HepG2 (cell line): ENCODE data around the gene CTIF. TPM values are rescaled to one million over a fixed set of nuclear protein-coding genes. Genes with fewer than 3 reads are reported as not detected.

Source experiments
- ATAC-seq: fragments of 200-7000 bp; cut with Tn5 transposase; 3 replicates; pipeline ENCODE4 v1.9.1; 2020; ENCODE audit warnings: mild to moderate bottlenecking, moderate library complexity
- BruUV-seq: library from RNA; stranded (reverse); fragments of 400-500 nt; replicated peaks from 2 replicates; lab custom pipeline; 2021; lab: Mats Ljungman, UMichigan
- CTCF ChIA-PET: fragments of 300-600 bp; formaldehyde crosslinking; extraction: SDS; loops from one replicate; lab custom pipeline; 2021; ENCODE audit warnings: low total read pairs, inconsistent platforms, low intra/inter-chr PET ratio; lab: Yijun Ruan, JAX
- POLR2A ChIA-PET: fragments of 350-600 bp; sonication (Branson Sonifier 250); formaldehyde crosslinking; loops from one replicate; lab custom pipeline; 2020; ENCODE audit warnings: antibody characterized with exemption, inconsistent platforms; lab: Yijun Ruan, JAX
- DNase-seq: peaks from one replicate; pipeline ENCODE4 v3.0.0-alpha.2; 2015; ENCODE audit warnings: low spot score
- FAIRE-seq: peaks from 3 replicates; lab custom pipeline; 2011; peaks lifted over from hg19 to GRCh38; lab: Jason Lieb, UNC
- H2AFZ ChIP-seq: one replicate; pipeline ENCODE4 v1.6.1; 2011; ENCODE audit warnings: low read length, inconsistent platforms
- H3K27ac ChIP-seq: fragments of 300-600 bp; 3 replicates; pipeline ENCODE4 v1.8.0; 2011; ENCODE audit warnings: mixed run types, mild to moderate bottlenecking, mixed read lengths, low read length, inconsistent platforms; ENCODE audit not compliant: insufficient read depth; ENCODE audit errors: extremely low read length
- H3K27me3 ChIP-seq, 2 experiments: fragments of 200-600 bp in 1 of 2; 2 replicates in 1 of 2; 3 replicates in 1 of 2; pipeline versions ENCODE4 v1.6.0 to v1.8.0; 2011; ENCODE audit warnings: low read length in 2 of 2, mild to moderate bottlenecking in 2 of 2, moderate library complexity in 2 of 2, inconsistent platforms in 1 of 2; ENCODE audit not compliant: insufficient read depth in 2 of 2, control insufficient read depth in 1 of 2
- H3K36me3 ChIP-seq, 2 experiments: fragments of 200-600 bp in 1 of 2; replicated peaks in 1 of 2; 2 replicates in 1 of 2; 3 replicates in 1 of 2; pipeline versions ENCODE4 v1.5.1 to v1.8.0; 2011; ENCODE audit warnings: low read length in 2 of 2, inconsistent platforms in 1 of 2; ENCODE audit not compliant: insufficient read depth in 2 of 2, control insufficient read depth in 1 of 2
- H3K4me1 ChIP-seq: 2 replicates; pipeline ENCODE4 v1.5.1; 2012; ENCODE audit warnings: low read length, inconsistent platforms; ENCODE audit not compliant: insufficient read depth
- H3K4me2 ChIP-seq: 2 replicates; pipeline ENCODE4 v1.6.0; 2011; ENCODE audit warnings: low read depth, low read length, inconsistent platforms
- H3K4me3 ChIP-seq, 3 experiments: fragments of 200-600 bp in 1 of 3; sonication (generic), shearing (Covaris generic) in 1 of 3; replicated peaks in 1 of 3; 2 replicates each; pipeline ENCODE4 v1.5.1; 2011 to 2016; ENCODE audit warnings: low read length in 3 of 3, inconsistent platforms in 2 of 3, low read depth in 2 of 3, mild to moderate bottlenecking in 2 of 3, control low read depth in 1 of 3, mixed read lengths in 1 of 3; ENCODE audit not compliant: insufficient read depth in 1 of 3
- H3K79me2 ChIP-seq: one replicate; pipeline ENCODE4 v1.6.1; 2011; ENCODE audit warnings: low read length, inconsistent platforms; ENCODE audit not compliant: insufficient read depth
- H3K9ac ChIP-seq: 2 replicates; pipeline ENCODE4 v1.6.0; 2011; ENCODE audit warnings: mild to moderate bottlenecking, low read depth, low read length, inconsistent platforms; ENCODE audit not compliant: insufficient read depth
- H3K9me3 ChIP-seq: 2 replicates; pipeline ENCODE4 v1.5.1; 2012; ENCODE audit warnings: mild to moderate bottlenecking, low read length
- H4K20me1 ChIP-seq: 2 replicates; pipeline ENCODE4 v1.6.0; 2011; ENCODE audit warnings: inconsistent platforms, mild to moderate bottlenecking, low read length, moderate library complexity; ENCODE audit not compliant: insufficient read depth
- ARID4A ChIP-seq: sonication (generic); formaldehyde crosslinking; IDR thresholded peaks from 2 replicates; pipeline ENCODE4 v1.5.0; 2020; ENCODE audit warnings: mild to moderate bottlenecking, missing genetic modification reagents, borderline replicate concordance
- ARNTL ChIP-seq: sonication (generic); formaldehyde crosslinking; IDR thresholded peaks from 2 replicates; pipeline ENCODE4 v1.4.0; 2020; ENCODE audit warnings: mild to moderate bottlenecking, missing genetic modification reagents
- ATF6 ChIP-seq: sonication (generic); formaldehyde crosslinking; conservative IDR thresholded peaks from 2 replicates; pipeline ENCODE4 v1.4.0; 2020; ENCODE audit warnings: missing genetic modification reagents
- BHLHE40 ChIP-seq: IDR thresholded peaks from 2 replicates; pipeline ENCODE4 v1.6.1; 2011; ENCODE audit warnings: low read length, improper control_type of control experiment
- ERF ChIP-seq: IDR thresholded peaks from 2 replicates; pipeline ENCODE4 v1.6.1; 2018; ENCODE audit warnings: missing biosample characterization, missing genetic modification reagents
- MBD4 ChIP-seq: IDR thresholded peaks from 2 replicates; pipeline ENCODE4 v1.6.1; 2012; ENCODE audit warnings: low read length, inconsistent platforms, borderline replicate concordance
- PAX8 ChIP-seq: sonication (generic); formaldehyde crosslinking; IDR thresholded peaks from 2 replicates; pipeline ENCODE4 v1.8.0; 2022; ENCODE audit warnings: mild to moderate bottlenecking, missing genetic modification reagents, borderline replicate concordance
- SALL2 ChIP-seq: sonication (generic); formaldehyde crosslinking; IDR thresholded peaks from 2 replicates; pipeline ENCODE4 v1.8.1; 2023; ENCODE audit warnings: mild to moderate bottlenecking, missing genetic modification reagents, inconsistent platforms
- U2AF1 ChIP-seq: fragments of 200-400 bp; formaldehyde crosslinking; optimal IDR thresholded peaks from 2 replicates; pipeline ENCODE3; 2017; ENCODE audit warnings: mild to moderate bottlenecking, low read depth, low read length
- ZFP37 ChIP-seq: sonication (generic); formaldehyde crosslinking; IDR thresholded peaks from 2 replicates; pipeline ENCODE4 v1.4.0; 2020; ENCODE audit warnings: missing genetic modification reagents, borderline replicate concordance
- ZNF160 ChIP-seq: sonication (generic); formaldehyde crosslinking; IDR thresholded peaks from 2 replicates; pipeline ENCODE4 v1.8.0; 2022; ENCODE audit warnings: mild to moderate bottlenecking, inconsistent platforms, missing genetic modification reagents
- ZNF264 ChIP-seq: sonication (generic); formaldehyde crosslinking; IDR thresholded peaks from 2 replicates; pipeline ENCODE4 v1.4.0; 2020; ENCODE audit warnings: missing genetic modification reagents
- ZNF3 ChIP-seq: IDR thresholded peaks from 2 replicates; pipeline ENCODE4 v1.7.0; 2017; ENCODE audit warnings: inconsistent platforms
- ZNF484 ChIP-seq: sonication (generic); formaldehyde crosslinking; IDR thresholded peaks from 2 replicates; pipeline ENCODE4 v1.5.1; 2020; ENCODE audit warnings: mild to moderate bottlenecking, low read depth, missing genetic modification reagents, borderline replicate concordance
- ZNF614 ChIP-seq: IDR thresholded peaks from 2 replicates; pipeline ENCODE4 v1.6.1; 2018; ENCODE audit warnings: missing biosample characterization, missing genetic modification reagents, inconsistent platforms, borderline replicate concordance
- ZNF678 ChIP-seq: sonication (generic); formaldehyde crosslinking; IDR thresholded peaks from 2 replicates; pipeline ENCODE4 v1.4.0; 2020; ENCODE audit warnings: mild to moderate bottlenecking, missing genetic modification reagents
- ZNF841 ChIP-seq: sonication (generic); formaldehyde crosslinking; IDR thresholded peaks from 2 replicates; pipeline ENCODE4 v1.8.1; 2023; ENCODE audit warnings: missing genetic modification reagents, borderline replicate concordance
- WGBS: methylation state at CpG from one replicate; pipeline ENCODE4 v1.1.6; 2017; ENCODE audit warnings: low lambda C conversion rate; 5-methylcytosine and 5-hydroxymethylcytosine counted together
- in situ Hi-C: cut with HindIII; loops from 2 replicates; pipeline ENCODE4 v1.10.0; 2017; ENCODE audit warnings: low pct_unique_long_range_greater_than_20kb; ENCODE audit not compliant: extremely low pct_ligation_motif_present
- intact Hi-C: fragments of 100-400 bp; cut with micrococcal nuclease; formaldehyde crosslinking; loops from one replicate; pipeline ENCODE4 v1.10.0; 2022; ENCODE audit not compliant: unreplicated experiment
- polyA plus RNA-seq, 8 experiments: library from polyadenylated mRNA; depleted of rRNA in 3 of 8; stranded (reverse) in 7 of 8; unstranded in 1 of 8; fragments of >200 nt; fragmentation: Illumina TruSeq in 4 of 8; extraction: Trizol in 4 of 8; gene quantifications; 2 replicates each; pipeline versions ENCODE4 v1.2.1 to v1.2.3, GENCODE V29; 2011 to 2016; ENCODE audit warnings: low read depth in 4 of 8, missing spikeins in 1 of 8, mixed read lengths in 1 of 8; ENCODE audit not compliant: insufficient read depth in 1 of 8
- total RNA-seq, 5 experiments: library from RNA; depleted of rRNA; stranded (reverse); fragments of >200 nt; fragmentation: Illumina TruSeq; extraction: Trizol; gene quantifications; 2 replicates each; pipeline ENCODE4 v1.2.3, GENCODE V29; 2016; ENCODE audit warnings: low read depth in 1 of 5

The CTIF gene
- total and polyA plus RNA-seq, 2 of the 13 experiments (the other 11 are each of a cell fraction or from before 2014, with no cell fraction given) = 18.2 to 28.0 TPM

- H2AFZ ChIP-seq = peak overlapping the region; percentile 30
- peak; percentile 62 for FAIRE-seq
- no peaks in the 10 kb centered on the region for H3K27me3 ChIP-seq
- H3K9me3 ChIP-seq = no peaks in the 10 kb centered on the region
- POLR2A ChIA-PET = interaction anchor here (0.7 to 2.5 kb wide), 10 partner anchors 12 to 326 kb away, joined by 3 to 14 read pairs (median 4); partner anchors contain the start of gene CTIF
- peak overlapping the region; percentile 94 for H3K27ac ChIP-seq
- intact Hi-C loops (loop anchor here (1.0 to 5.0 kb wide), 4 partner anchors 29 to 88 kb away; partner anchors contain the start of gene CTIF), in situ Hi-C loops (loop anchor here (10.0 kb wide), 1 partner anchor 101 kb away; no protein-coding TSS in a partner anchor)
- H3K9ac ChIP-seq = peak overlapping the region; percentile 69
- H3K4me1 ChIP-seq = peaks cover 81% of the 10 kb centered on the region
- H3K4me3 ChIP-seq = peak overlapping the region; percentile 38 to 64 (median 40)
- H3K36me3 ChIP-seq = no peaks in the 10 kb centered on the region; a peak in 1 of 5 replicates
- 2% methylated on average over 9 of the region's 24 CpGs for WGBS
- H3K4me2 ChIP-seq = peak overlapping the region; percentile 84
- ATAC-seq = peak; percentile 89
- no TSS peak for BruUV-seq
- H4K20me1 ChIP-seq = peaks cover 5% of the 10 kb centered on the region; the same call in 1 of the 2 replicates
- CTCF ChIA-PET = no interaction called here
- H3K79me2 ChIP-seq = peaks cover 53% of the 10 kb centered on the region
- DNase-seq = peak; percentile 92
- TF ChIP-seq ARNTL (CRISPR knock-in tag) = peak; percentile 74; the same call in 1 of the 2 replicates
- peak; percentile 90 for TF ChIP-seq BHLHE40
- TF ChIP-seq PAX8 (CRISPR knock-in tag) = 0 out of 2 replicates have a peak, but pooled peaks have one; percentile 38
- 0 out of 2 replicates have a peak, but pooled peaks have one; percentile 34 for TF ChIP-seq ZFP37 (CRISPR knock-in tag)
- TF ChIP-seq ZNF678 (CRISPR knock-in tag) = 0 out of 2 replicates have a peak, but pooled peaks have one; percentile 32
- TF ChIP-seq ZNF484 (CRISPR knock-in tag) = no peak
- TF ChIP-seq MBD4 = no peak
- 0 out of 2 replicates have a peak, but pooled peaks have one; percentile 26 for TF ChIP-seq ZNF160
- no peak; the same call in 1 of the 2 replicates for TF ChIP-seq ERF
- TF ChIP-seq ZNF264 (CRISPR knock-in tag) = peak; percentile 95
- peak; percentile 54; the same call in 1 of the 2 replicates for TF ChIP-seq ZNF3 (CRISPR knock-in tag)
- TF ChIP-seq ATF6 (CRISPR knock-in tag) = no peak
- TF ChIP-seq SALL2 = peak; percentile 92; the same call in 1 of the 2 replicates
- TF ChIP-seq U2AF1 = peak; percentile 68
- TF ChIP-seq ARID4A (CRISPR knock-in tag) = peak; percentile 74; the same call in 1 of the 2 replicates
- TF ChIP-seq ZNF841 (CRISPR knock-in tag) = no peak
- TF ChIP-seq ZNF614 (CRISPR knock-in tag) = no peak
Observed at GRCh38 chr18:48575658-48576456, 37.0 kb downstream of the CTIF start.
